Prostate gland (tissue), 2 donors: ENCODE data around the gene PILRB. TPM values are rescaled to one million over a fixed set of nuclear protein-coding genes. Genes with fewer than 3 reads are reported as not detected.

Source experiments
- DNase-seq: peaks from one replicate; pipeline ENCODE4 v3.0.0-alpha.2; 2019; ENCODE audit warnings: low spot score
- H3K27ac ChIP-seq, 2 donors: fragments of 200-600 bp; sonication (generic); 2 replicates each; pipeline ENCODE4 v1.5.1; 2017 to 2019
- H3K27me3 ChIP-seq: fragments of 200-600 bp; sonication (generic); replicated peaks from 2 replicates; pipeline ENCODE4 v1.5.1; 2019; ENCODE audit not compliant: insufficient read depth
- H3K36me3 ChIP-seq, 2 donors: fragments of 200-600 bp; sonication (generic); 1 replicate in 1 of 2; 2 replicates in 1 of 2; pipeline versions ENCODE4 v1.5.1 to v1.8.1; 2017 to 2019
- H3K4me1 ChIP-seq: fragments of 200-600 bp; sonication (generic); replicated peaks from 2 replicates; pipeline ENCODE4 v1.5.1; 2019
- H3K4me3 ChIP-seq, 2 donors: fragments of 200-600 bp; sonication (generic); 2 replicates each; pipeline ENCODE4 v1.5.1; 2017 to 2019
- H3K9me3 ChIP-seq: fragments of 200-600 bp; sonication (generic); 2 replicates; pipeline ENCODE4 v1.5.1; 2017
- CTCF ChIP-seq, 4 experiments: fragments of 200-600 bp in 2 of 4; fragments of 450-650 bp in 2 of 4; sonication (generic) in 2 of 4; IDR thresholded peaks; 1 replicate in 3 of 4; 2 replicates in 1 of 4; pipeline ENCODE4 v1.5.1; 2016 to 2019; ENCODE audit warnings: antibody characterized with exemption in 4 of 4, mild to moderate bottlenecking in 2 of 4, moderate library complexity in 2 of 4
- POLR2A ChIP-seq: fragments of 450-650 bp; IDR thresholded peaks from one replicate; pipeline ENCODE4 v1.6.1; 2016; ENCODE audit warnings: antibody characterized with exemption, mild to moderate bottlenecking
- POLR2AphosphoS5 ChIP-seq: sonication (generic); formaldehyde crosslinking; IDR thresholded peaks from one replicate; pipeline ENCODE4 v1.6.1; 2017; ENCODE audit warnings: antibody characterized with exemption
- WGBS: methylation state at CpG from one replicate; pipeline ENCODE4 v1.1.5; 2018; 5-methylcytosine and 5-hydroxymethylcytosine counted together
- intact Hi-C: fragments of 100-400 bp; cut with DNase I; formaldehyde crosslinking; loops from one replicate; pipeline ENCODE4 v1.14.2; 2022
- total RNA-seq, 2 donors: library from RNA; depleted of rRNA; stranded (reverse); fragments of >200 nt; gene quantifications; one replicate each; pipeline ENCODE4 v1.1.0, GENCODE V29; 2016

PILRB gene
- total RNA-seq, 2 donors from 2014 or later = 72.4 to 120 TPM

GRCh38 chr7:100353685-100354330 lies 4.1 kb upstream of the PILRB start:
- Histone ChIP-seq H3K9me3 (no peaks in the 10 kb centered on the region), H3K36me3 (no peaks in the 10 kb centered on the region), H3K4me1 (no peaks in the 10 kb centered on the region), H3K27me3 (no peaks in the 10 kb centered on the region), H3K4me3 (no peak overlapping the region), H3K27ac (no peak overlapping the region)
- intact Hi-C loops = no loop called here
- 91% methylated on average over 6 of the region's 6 CpGs for WGBS
- DNase-seq = no peak
- TF ChIP-seq CTCF (IDR thresholded peaks at IDR 0.05) (no peak), POLR2AphosphoS5 (no peak), POLR2A (no peak)

GRCh38 chr7:100356416-100357068 lies 1.4 kb upstream of the PILRB start:
- Histone ChIP-seq H3K36me3 (peaks cover 0 to 26% of the 10 kb centered on the region in 2 donors), H3K4me1 (no peaks in the 10 kb centered on the region), H3K27me3 (no peaks in the 10 kb centered on the region), H3K4me3 (no peak overlapping the region), H3K9me3 (no peaks in the 10 kb centered on the region), H3K27ac (no peak overlapping the region)
- no peak for DNase-seq
- TF ChIP-seq CTCF (IDR thresholded peaks at IDR 0.05) (no peak), POLR2AphosphoS5 (no peak), POLR2A (no peak)
- intact Hi-C loops = no loop called here
- 82% methylated on average over 8 of the region's 8 CpGs for WGBS

GRCh38 chr7:100357131-100357561 lies 771 bp upstream of the PILRB start:
- intact Hi-C loops = no loop called here
- no peaks in the 10 kb centered on the region for H3K27me3 ChIP-seq
- H3K4me1 ChIP-seq = no peaks in the 10 kb centered on the region
- H3K4me3 ChIP-seq = no peak overlapping the region
- H3K27ac ChIP-seq = no peak overlapping the region
- 100% methylated on average over 6 of the region's 6 CpGs for WGBS
- no peaks in the 10 kb centered on the region for H3K9me3 ChIP-seq
- TF ChIP-seq POLR2A = no peak
- TF ChIP-seq POLR2AphosphoS5 = no peak
- no peak for TF ChIP-seq CTCF (IDR thresholded peaks at IDR 0.05)
- peaks cover 0 to 26% of the 10 kb centered on the region in 2 donors for H3K36me3 ChIP-seq
- DNase-seq = no peak

- H3K4me1 ChIP-seq = no peaks in the 10 kb centered on the region
- H3K27me3 ChIP-seq = no peaks in the 10 kb centered on the region
- intact Hi-C loops = no loop called here
- H3K27ac ChIP-seq = no peak overlapping the region
- H3K4me3 ChIP-seq = no peak overlapping the region
- TF ChIP-seq POLR2AphosphoS5 = no peak
- TF ChIP-seq POLR2A = no peak
- no peak for TF ChIP-seq CTCF (IDR thresholded peaks at IDR 0.05)
- peaks cover 2 to 26% of the 10 kb centered on the region in 2 donors for H3K36me3 ChIP-seq
- 98% methylated on average over 8 of the region's 8 CpGs for WGBS
- no peaks in the 10 kb centered on the region for H3K9me3 ChIP-seq
- no peak for DNase-seq
Measured at GRCh38 chr7:100358857-100359212, 918 bp downstream of the PILRB start.
